Measurements from ENCODE around the gene PRSS22. TPM values are rescaled to one million over a fixed set of nuclear protein-coding genes. Genes with fewer than 3 reads are reported as not detected.
A peak's percentile ranks its signal among the peaks of the same experiment; 100 is the strongest.

Gene PRSS22
- total RNA-seq, 6 donors from 2014 or later = 9.3 to 24.8 (median 16.6) TPM

DNA sequence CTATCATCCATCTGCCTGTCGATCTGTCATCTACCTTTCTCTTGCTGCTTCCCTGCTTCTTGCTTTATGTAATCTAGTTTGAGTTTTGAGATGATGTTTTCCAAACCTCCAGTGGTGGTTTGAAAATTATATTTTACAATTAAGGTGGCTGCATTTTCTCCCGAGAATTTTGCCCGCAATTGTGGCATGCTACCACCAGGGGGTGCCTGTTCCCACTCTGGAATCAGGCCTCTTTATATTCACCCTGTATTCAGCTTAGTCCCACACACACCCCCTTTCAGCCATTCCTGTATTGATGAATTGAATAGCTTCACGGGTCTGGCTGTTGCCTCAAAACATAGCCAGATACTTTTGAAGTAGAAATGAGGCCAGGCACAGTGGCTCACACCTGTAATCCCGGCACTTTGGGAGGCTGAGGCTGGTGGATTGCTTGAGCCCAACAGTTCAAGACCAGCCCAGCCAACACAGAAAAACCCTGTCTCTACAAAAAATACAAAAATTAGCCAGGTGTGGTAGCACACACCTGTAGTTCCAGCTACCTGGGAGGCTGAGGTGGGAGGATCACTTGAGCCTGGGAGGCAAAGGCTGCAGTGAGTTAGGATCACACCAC, 3.2 kb downstream of the PRSS22 start:
- H3K4me3 ChIP-seq = no peak overlapping the region
- peaks cover 0 to 6% (median 0%) of the 10 kb centered on the region in 4 donors for H3K36me3 ChIP-seq
- no peak for ATAC-seq (ENCODE audit: low FRiP score in 2 of 2)
- 59 to 85% methylated on average over 5 of the region's 5 CpGs for WGBS, 2 donors
- H3K27ac ChIP-seq = no peak overlapping the region
- peaks cover 0 to 20% (median 6%) of the 10 kb centered on the region in 4 donors for H3K4me1 ChIP-seq
- H3K9me3 ChIP-seq = peaks cover 0 to 12% (median 5%) of the 10 kb centered on the region in 4 donors
- TF ChIP-seq, protein P1, sequence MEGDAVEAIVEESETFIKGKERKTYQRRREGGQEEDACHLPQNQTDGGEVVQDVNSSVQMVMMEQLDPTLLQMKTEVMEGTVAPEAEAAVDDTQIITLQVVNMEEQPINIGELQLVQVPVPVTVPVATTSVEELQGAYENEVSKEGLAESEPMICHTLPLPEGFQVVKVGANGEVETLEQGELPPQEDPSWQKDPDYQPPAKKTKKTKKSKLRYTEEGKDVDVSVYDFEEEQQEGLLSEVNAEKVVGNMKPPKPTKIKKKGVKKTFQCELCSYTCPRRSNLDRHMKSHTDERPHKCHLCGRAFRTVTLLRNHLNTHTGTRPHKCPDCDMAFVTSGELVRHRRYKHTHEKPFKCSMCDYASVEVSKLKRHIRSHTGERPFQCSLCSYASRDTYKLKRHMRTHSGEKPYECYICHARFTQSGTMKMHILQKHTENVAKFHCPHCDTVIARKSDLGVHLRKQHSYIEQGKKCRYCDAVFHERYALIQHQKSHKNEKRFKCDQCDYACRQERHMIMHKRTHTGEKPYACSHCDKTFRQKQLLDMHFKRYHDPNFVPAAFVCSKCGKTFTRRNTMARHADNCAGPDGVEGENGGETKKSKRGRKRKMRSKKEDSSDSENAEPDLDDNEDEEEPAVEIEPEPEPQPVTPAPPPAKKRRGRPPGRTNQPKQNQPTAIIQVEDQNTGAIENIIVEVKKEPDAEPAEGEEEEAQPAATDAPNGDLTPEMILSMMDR (IDR thresholded peaks at IDR 0.05) = peak in 3 of 6 experiments; percentile 10 to 40 (median 16)
- no peak for TF ChIP-seq POLR2AphosphoS5 (IDR thresholded peaks at IDR 0.05)
- peaks cover 0 to 7% (median 2%) of the 10 kb centered on the region in 4 donors for H3K27me3 ChIP-seq
- DNase-seq = no peak

DNA sequence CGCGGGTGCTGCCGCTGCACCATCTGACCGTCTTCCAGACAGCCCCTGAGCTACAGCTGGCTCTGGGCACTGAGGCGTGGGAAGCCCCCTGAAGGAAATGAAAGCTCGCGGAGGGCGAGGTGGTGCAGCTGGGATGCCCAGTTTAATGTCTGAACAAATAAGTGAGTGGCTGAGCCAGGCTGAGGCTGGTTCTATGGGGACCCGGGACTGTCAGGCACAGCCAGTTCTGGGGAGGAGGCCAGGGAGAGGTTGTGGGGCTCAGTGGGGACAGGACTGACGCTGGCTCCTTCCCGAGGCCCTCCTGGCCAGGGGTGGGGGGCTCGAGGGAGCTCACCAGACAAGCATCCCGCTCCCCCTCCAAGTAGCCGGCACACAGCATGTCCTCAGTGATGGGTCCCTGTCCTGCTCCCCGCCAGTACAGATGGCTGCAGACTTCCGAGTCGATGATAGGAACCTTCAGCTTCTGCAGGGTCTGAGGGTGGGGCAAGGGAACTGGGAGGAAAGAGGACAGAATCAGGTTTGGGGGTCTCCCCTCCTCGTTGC, 4.4 kb downstream of the PRSS22 start:
- Histone ChIP-seq H3K9me3 (peaks cover 0 to 12% (median 5%) of the 10 kb centered on the region in 4 donors), H3K36me3 (peaks cover 0 to 6% (median 0%) of the 10 kb centered on the region in 4 donors), H3K27ac (no peak overlapping the region), H3K27me3 (peaks cover 0 to 7% (median 2%) of the 10 kb centered on the region in 4 donors), H3K4me3 (no peak overlapping the region), H3K4me1 (peaks cover 0 to 20% (median 4%) of the 10 kb centered on the region in 4 donors)
- TF ChIP-seq POLR2AphosphoS5 (IDR thresholded peaks at IDR 0.05) (no peak), POLR2A (IDR thresholded peaks at IDR 0.05) (no peak), EP300 (IDR thresholded peaks at IDR 0.05) (no peak)
- TF ChIP-seq, protein P1 (IDR thresholded peaks at IDR 0.05) = no peak
- no peak for ATAC-seq (ENCODE audit: low FRiP score in 2 of 2)
- peak in 1 of 2 donors; percentile 41 for DNase-seq
- 70 to 84% methylated on average over 11 to 18 of the region's 18 CpGs for WGBS, 2 donors

DNA sequence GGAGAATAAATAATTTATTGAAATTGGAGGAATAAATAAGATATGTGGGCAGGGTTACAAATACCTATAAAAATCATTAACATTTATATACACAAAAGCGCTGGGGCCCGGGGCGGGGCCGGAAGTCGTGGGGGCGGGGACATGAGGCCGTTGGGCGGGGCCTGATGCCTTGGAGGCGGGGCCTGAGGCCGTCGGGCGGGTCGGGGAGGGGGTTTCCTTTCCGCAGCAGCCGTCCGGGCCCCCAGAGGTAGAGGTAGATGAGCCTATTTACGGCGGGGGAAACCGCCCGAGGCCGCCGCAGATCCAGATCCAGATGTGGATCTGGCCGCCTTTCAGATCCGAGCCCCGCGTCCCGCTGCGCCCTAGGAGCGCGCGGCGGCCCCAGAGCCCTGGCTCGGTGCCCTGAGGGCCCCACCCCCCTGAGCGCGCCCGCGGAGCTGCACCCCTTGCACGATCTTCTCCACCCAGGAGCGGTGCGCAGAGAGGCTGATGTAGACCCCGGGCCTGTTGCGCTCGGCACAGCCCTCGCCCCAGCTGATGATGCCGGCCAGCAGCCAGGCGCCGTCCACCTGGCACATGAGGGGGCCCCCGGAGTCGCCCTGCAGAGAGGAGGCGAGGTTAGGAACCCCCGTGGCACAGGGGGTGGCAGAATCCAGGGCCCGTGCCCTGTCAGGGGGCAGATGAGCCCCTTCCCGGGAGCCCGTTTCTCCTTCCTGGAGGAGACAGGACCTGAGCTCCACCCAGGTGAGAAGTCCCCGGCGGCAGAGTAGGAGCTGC, 5.1 kb downstream of the PRSS22 start:
- DNase-seq = peak in 1 of 2 donors; percentile 70
- ATAC-seq (ENCODE audit: low FRiP score in 2 of 2) = no peak
- Histone ChIP-seq H3K36me3 (peaks cover 0 to 6% (median 0%) of the 10 kb centered on the region in 4 donors), H3K4me3 (no peak overlapping the region), H3K27ac (no peak overlapping the region), H3K9me3 (peaks cover 0 to 12% (median 5%) of the 10 kb centered on the region in 4 donors), H3K4me1 (peaks cover 0 to 14% (median 4%) of the 10 kb centered on the region in 4 donors), H3K27me3 (peaks cover 0 to 1% (median under 1%) of the 10 kb centered on the region in 4 donors)
- 51 to 66% methylated on average over 22 to 50 of the region's 56 CpGs for WGBS, 2 donors
- no peak for TF ChIP-seq POLR2AphosphoS5 (IDR thresholded peaks at IDR 0.05)
- TF ChIP-seq POLR2A (IDR thresholded peaks at IDR 0.05) = no peak
- TF ChIP-seq, protein P1 (IDR thresholded peaks at IDR 0.05) = no peak
- no peak for TF ChIP-seq EP300 (IDR thresholded peaks at IDR 0.05)

DNA sequence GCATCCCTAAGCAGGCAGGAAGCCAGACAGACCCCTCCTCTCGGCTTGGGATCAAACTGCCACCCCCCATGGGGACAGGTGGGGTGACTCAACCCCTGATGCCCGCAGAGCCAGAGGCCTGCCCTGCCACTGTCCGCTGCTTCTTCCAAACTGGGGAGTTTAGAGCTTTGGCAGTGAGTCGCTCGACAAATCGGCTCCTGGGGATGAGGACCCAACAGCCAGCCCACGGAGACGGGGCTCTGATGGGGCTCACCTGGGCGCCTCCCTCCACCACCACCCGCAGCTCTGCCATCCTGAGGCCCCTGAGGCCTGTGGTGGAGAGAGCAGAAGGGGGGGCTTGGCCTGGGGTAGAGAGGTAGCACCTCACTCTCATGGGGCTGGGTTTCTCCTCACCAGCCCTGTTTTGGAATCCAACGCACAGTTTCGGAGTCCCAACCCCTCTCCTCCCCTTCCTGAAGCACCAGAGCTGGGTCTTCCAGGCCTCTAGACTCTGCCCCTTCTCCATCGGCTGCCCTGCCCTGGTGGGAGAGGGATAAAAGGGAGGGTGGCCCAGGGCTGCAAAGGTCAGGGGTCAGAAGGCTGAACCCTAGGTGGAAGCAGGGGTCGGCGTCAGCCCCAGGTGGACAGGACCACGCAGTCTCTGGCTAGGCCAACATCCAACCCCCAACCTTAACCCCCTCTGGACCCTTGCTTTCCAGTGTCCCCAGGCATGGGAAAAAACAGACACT, 5.8 kb downstream of the PRSS22 start:
- Histone ChIP-seq H3K27me3 (no peaks in the 10 kb centered on the region), H3K4me1 (peaks cover 0 to 7% (median 0%) of the 10 kb centered on the region in 4 donors), H3K4me3 (no peak overlapping the region), H3K27ac (no peak overlapping the region), H3K9me3 (peaks cover 0 to 12% (median 5%) of the 10 kb centered on the region in 4 donors), H3K36me3 (peaks cover 0 to 6% (median 0%) of the 10 kb centered on the region in 4 donors)
- ATAC-seq (ENCODE audit: low FRiP score in 2 of 2) (no peak), DNase-seq (peak in 1 of 2 donors; percentile 52)
- TF ChIP-seq POLR2A (IDR thresholded peaks at IDR 0.05) (no peak), POLR2AphosphoS5 (IDR thresholded peaks at IDR 0.05) (no peak), EP300 (IDR thresholded peaks at IDR 0.05) (no peak)
- TF ChIP-seq, protein P1 (IDR thresholded peaks at IDR 0.05) = no peak
- WGBS, 2 donors = 93 to 95% methylated on average over 9 to 15 of the region's 16 CpGs
